SH-SY5Y (cell line): ENCODE measurements around the gene GMPR2.

Experiments
- GATA2 ChIP-seq: IDR thresholded peaks from 2 replicates; pipeline ENCODE4 v1.6.1; 2011; ENCODE audit warnings: mild to moderate bottlenecking, low read depth, low read length
- GATA3 ChIP-seq: IDR thresholded peaks from 2 replicates; pipeline ENCODE4 v1.6.1; 2011; ENCODE audit warnings: low read depth, mild to moderate bottlenecking, low read length, moderate library complexity

DNA sequence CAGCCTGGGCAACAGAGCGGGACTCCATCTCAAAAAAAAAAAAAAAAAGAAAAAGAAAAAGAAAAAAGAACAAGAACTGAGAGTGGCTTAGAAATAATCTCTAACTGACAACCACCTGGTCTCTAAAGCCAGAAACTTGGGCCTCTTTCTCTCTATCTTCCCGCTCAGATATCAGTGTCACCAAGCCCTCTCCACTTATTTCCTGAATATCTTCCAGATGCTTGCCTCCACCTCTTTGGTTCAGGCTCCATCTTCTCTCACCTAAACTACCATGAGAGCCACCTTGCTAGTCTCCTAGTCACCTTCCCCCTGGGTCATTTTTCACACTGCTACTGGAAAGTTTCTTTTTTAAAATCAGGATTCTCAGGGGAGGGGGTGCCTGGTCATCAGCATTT is 35.7 kb upstream of the GMPR2 start:
- TF ChIP-seq GATA3 (no peak), GATA2 (no peak)
